ACHN (cell line): ENCODE data around the gene FGF1.

Experiments
- DNase-seq: peaks from one replicate; pipeline ENCODE4 v3.0.0-alpha.2; 2015
- in situ Hi-C: cut with HindIII; loops from 2 replicates; pipeline ENCODE4 v1.10.0; 2017; ENCODE audit warnings: low sequenced_read_pairs, low pct_ligation_motif_present, low pct_unique_long_range_greater_than_20kb

FGF1 gene

DNA sequence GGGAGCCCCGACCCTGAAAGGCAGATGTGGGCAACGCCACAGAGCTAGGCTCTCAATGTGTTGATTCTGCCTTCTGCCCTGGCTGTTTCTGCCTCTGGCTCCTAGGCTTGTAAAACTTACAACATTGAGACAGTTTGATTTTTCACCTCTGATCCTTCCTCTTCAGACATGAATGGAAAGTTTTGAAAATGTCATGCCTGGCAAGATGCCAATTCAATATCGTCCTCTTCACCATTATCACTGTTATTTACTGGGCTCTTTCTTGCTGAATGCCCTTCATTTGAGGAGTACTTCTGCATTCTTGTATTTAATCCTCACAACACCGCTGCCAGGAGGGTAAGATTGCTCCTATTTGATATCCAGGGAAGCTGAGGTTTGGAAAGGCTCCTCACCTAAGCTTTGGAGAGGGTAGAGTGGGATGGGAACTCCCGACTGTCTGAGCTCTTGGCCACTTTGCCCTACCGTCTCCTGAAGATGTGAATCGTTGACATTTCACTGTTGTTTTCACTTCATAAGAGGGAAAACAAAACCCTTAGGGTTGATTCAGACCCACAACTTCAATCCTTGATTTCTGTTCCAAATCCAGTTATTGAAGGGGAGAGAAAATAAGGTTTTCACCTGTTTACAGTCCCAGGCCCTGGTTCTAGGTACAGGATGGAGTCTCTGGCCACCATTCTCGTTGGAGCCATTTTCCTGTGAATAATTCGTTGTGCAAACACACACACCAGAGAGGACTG lies 12.7 kb upstream of the FGF1 start:
- DNase-seq: no peak
- in situ Hi-C loops: no loop called here

DNA sequence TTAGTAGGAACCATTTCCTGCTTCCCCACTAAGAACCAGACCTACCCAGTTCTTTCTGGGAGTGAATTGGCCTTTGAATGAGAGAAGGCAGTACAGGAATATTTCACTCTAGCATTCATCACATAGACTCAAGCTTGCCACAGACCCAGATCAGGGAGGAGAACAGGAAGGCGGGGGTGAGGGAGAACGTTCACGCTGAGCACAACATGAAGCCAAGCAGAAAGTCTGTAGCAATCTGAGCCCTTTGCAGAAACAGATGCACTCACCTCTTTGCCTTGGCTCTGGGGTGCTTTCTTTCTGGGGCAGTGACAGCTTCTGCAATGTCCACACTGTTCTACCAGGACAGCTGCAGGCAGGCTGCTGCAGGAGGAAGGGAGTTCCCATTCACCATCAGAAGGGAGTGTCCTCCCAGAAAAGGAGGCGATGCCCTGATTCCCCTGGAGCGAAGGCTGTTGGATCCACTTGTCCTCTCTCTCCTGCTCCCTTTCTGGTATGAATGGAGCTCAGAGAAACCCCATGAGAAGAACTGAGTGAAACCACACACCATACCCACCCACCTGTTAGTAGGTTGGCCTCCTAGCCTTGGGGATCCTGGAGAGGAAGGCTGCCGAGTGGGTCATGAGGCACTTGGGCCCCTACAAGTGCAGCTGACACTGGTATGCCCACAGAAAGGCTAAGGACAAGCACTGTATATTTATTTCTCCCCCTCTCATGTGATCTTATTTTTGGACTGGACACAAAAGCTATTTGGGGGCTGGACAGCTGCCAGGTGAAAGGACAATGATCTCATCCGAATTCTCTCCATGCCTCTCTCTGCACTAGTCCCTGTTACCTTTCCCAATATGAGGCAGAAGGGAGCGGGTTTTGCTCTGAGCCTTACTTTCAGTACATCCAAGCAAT lies 11.7 kb upstream of the FGF1 start:
- in situ Hi-C loops: no loop called here
- no peak for DNase-seq

DNA sequence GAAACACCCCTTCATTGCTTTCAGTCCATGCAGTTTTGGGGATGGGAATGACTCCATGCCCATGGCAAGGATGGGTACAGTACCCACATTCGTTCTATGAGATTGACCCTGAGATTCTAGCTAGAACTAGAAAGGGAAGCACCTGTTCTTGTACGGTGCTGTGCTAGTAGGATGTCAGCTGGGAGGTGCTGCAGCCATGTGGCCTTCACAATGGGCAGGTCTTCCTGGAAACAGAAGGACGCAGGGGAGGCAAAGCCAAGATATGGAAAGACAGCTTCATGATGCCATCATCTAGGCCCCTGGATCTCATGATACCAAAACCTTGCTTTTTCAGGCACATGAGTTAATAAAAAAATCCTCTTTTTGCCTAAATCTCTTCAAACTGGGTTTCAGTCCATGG lies 10.5 kb upstream of the FGF1 start:
- no peak for DNase-seq
- in situ Hi-C loops: no loop called here

- DNase-seq: no peak
- in situ Hi-C loops: no loop called here
Measured at GRCh38 chr5:142694092-142694856, 8.4 kb upstream of the FGF1 start.

DNA sequence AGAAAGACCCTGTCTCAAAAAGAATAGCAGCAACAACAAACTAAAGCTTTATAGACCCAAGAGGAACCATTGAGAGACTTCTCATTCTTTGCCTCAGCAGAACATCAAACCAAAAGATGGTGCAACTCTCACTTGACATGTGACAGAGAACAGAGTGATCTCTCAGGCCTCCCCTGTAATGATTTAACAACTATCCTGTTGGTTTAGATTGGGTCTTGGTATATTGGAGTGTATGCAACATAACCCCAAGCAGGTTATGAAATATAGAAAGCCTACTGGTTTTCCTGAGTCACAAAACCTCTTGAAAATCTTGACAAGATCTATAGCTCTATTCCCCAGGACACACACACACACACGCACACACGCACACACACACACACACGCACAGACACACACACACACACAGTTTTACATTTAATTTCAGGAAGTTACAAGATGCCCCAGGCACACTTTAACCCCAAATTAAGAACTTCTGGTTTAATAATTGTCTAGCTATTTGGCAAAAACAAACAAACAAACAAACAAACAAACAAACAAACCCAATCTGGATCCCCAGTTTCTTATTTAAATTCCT lies 6.5 kb upstream of the FGF1 start:
- in situ Hi-C loops: no loop called here
- DNase-seq: no peak

DNA sequence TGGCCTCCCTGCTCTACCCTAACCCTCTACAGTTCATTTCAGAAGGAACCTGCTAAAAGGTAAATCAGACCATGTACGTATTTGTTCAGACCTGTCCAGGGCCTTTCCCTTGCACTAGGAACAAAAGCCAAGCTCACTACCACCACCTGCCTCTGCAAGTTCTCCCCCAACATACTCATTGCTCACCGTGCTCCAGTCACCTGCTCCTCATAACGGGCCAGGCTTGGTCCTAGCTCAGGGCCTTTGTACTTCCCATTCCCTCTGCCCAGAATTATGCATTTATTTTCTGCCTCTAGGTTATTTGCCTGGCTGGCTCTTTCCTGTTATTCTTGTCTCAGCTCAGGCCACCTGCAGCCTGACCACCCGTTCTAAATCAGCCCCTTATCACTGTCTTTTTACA lies 4.8 kb upstream of the FGF1 start:
- in situ Hi-C loops: no loop called here
- DNase-seq: no peak

DNA sequence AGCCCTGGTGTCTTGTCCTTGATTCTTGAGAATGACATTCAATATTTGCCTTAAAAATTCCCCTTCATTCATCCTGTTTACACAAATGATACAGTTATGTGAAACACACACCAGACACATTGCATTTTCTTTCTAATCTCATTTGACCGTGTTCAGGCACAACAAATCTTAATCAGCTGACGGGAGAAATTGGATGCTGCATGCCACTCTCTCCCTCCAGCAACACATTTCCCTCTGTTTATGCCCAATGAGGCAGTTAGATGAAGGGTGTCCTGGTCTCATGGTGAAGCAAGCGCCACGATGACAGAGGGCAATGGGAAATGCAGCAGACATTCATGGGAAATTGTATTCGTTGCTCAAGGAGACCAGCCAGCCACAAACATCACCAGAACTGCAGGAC lies 3.2 kb upstream of the FGF1 start:
- DNase-seq: no peak
- in situ Hi-C loops: no loop called here

DNA sequence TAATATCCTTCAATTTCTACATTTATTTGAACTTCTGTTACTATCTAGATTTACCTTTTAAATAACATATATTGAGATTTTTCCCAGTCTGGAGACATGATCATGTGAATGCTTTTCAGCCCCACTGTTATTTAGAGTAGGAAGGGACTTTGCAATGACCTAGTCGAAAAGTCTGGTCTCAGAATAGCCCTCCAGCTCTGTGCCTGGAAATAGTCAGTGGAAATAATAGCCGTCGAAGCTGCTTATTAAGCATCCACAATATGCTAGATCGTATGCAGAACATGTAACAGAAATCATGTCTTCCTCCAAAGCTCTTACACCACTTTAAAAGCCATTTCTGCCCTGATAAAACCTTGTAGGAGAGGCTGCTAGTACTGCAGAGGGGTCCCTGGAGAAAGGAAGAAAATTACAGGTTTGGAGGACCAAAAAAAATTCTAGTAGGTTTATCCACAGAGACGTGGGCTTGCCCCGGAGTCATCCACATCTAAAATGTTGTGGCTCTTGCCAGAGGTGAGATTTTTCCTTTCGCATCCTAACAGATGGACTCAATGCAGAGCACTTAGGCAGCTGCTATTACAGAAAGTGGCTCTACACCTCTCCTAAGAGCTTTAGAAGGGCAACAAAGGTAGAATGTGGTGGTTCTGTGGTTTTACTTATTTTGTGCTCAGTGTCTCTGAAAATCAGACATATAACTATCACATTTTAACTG lies 2.5 kb upstream of the FGF1 start:
- DNase-seq: no peak
- in situ Hi-C loops: no loop called here

- no peak for DNase-seq
- in situ Hi-C loops: no loop called here
Measured at GRCh38 chr5:142686968-142687367, 1.1 kb upstream of the FGF1 start.

GRCh38 chr5:142686210-142686734 lies 382 bp upstream of the FGF1 start:
- no peak for DNase-seq
- in situ Hi-C loops: no loop called here

- DNase-seq: no peak
- in situ Hi-C loops: no loop called here
Measured at GRCh38 chr5:142684508-142685041, 1.3 kb downstream of the FGF1 start.

- DNase-seq: no peak
- in situ Hi-C loops: no loop called here
Measured at GRCh38 chr5:142683881-142684505, 1.9 kb downstream of the FGF1 start.

DNA sequence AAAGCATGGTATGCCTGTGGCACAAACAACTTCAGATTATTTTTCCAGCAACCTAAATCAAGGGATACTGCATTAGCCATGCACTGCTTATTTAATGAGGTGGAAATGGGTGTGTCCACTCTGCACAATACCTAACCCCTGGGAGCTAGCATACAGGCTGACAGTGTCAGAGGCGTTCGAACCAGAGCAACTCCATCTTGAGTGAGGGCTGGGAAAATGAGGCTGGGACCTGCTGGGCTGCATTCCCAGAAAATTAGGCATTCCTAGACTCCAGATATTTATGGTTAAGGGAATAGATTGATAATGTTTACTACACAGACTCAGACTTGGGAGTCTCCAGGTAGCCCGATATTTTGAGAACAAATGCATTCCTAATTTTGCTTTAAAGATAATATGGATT lies 2.8 kb downstream of the FGF1 start:
- in situ Hi-C loops: no loop called here
- no peak for DNase-seq

GRCh38 chr5:142680605-142681259 lies 5.2 kb downstream of the FGF1 start:
- peak; percentile 38 for DNase-seq
- in situ Hi-C loops: no loop called here

DNA sequence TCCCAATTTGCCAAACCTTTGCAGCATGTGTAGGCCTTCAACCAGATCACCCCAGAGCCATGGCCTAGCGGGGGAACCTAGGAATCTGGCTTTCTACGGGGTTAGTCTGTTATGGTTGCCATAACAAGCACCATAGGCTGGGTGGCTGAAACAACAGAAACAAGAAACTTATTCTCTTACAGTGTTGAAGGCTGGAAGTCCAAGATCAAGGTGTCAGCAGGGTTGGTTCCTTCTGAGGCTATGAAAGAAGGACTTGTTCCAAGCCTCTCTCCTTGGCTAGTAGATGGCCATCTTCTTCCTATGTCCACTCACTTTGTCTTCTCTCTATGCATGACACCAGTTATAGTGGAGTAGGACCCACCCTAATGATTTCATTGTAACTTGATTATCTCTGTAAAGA lies 6.1 kb downstream of the FGF1 start:
- in situ Hi-C loops: no loop called here
- DNase-seq: no peak

GRCh38 chr5:142678529-142678928 lies 7.4 kb downstream of the FGF1 start:
- in situ Hi-C loops: no loop called here
- no peak for DNase-seq

GRCh38 chr5:142677198-142677597 lies 8.7 kb downstream of the FGF1 start:
- in situ Hi-C loops: no loop called here

More at GRCh38 chr5:142677198-142677597, 8.7 kb downstream of the FGF1 start:
- no peak for DNase-seq
